Measurements from ENCODE around the gene SLFN11. TPM values are rescaled to one million over a fixed set of nuclear protein-coding genes. Genes with fewer than 3 reads are reported as not detected.

The SLFN11 gene
- total and polyA plus RNA-seq, 2 of the 8 experiments (the other 6 are each of a cell fraction or from before 2014, with no cell fraction given), result 0.11 to 0.28 TPM

- TF ChIP-seq NRF1 (IDR thresholded peaks at IDR 0.05; ENCODE audit: low read depth, low read length) (no peak), YY1 (IDR thresholded peaks at IDR 0.05; ENCODE audit: low read depth, low read length) (no peak), TEAD4 (IDR thresholded peaks at IDR 0.05; ENCODE audit: low read depth, low read length) (no peak), ASH2L (IDR thresholded peaks at IDR 0.05; ENCODE audit: low read length) (peak; percentile 57), SP1 (IDR thresholded peaks at IDR 0.05; ENCODE audit: low read depth, low read length) (0 out of 2 replicates have a peak, but pooled peaks have one; percentile 15), HDAC6 (IDR thresholded peaks at IDR 0.05; ENCODE audit: low read depth, low read length) (no peak), RXRA (IDR thresholded peaks at IDR 0.05; ENCODE audit: insufficient read depth, low read depth, low read length) (no peak), ZNF274 (IDR thresholded peaks at IDR 0.05; ENCODE audit: borderline replicate concordance, extremely low read depth, low read length) (no peak), JUN (IDR thresholded peaks at IDR 0.05; ENCODE audit: low read depth, low read length) (no peak), EZH2 (IDR thresholded peaks at IDR 0.05; ENCODE audit: low read depth, low read length, severe bottlenecking) (no peak), MAFK (IDR thresholded peaks at IDR 0.05; ENCODE audit: low read depth, low read length) (no peak), EGR1 (IDR thresholded peaks at IDR 0.05; ENCODE audit: borderline replicate concordance, low read depth, low read length) (no peak), SIRT6 (IDR thresholded peaks at IDR 0.05; ENCODE audit: low read length) (no peak), CTBP2 (IDR thresholded peaks at IDR 0.05; ENCODE audit: borderline replicate concordance, insufficient read depth, insufficient read length, low read length) (no peak), CTCF (IDR thresholded peaks at IDR 0.05; ENCODE audit: control extremely low read depth in 1 of 3, insufficient read depth in 1 of 3, low read depth in 1 of 3, low read length in 3 of 3) (peak in 2 of 3 experiments; percentile 80 to 85; a peak in 3 of 4 replicates), POLR2A (IDR thresholded peaks at IDR 0.05; ENCODE audit: control extremely low read depth in 1 of 2, low read depth in 2 of 2, low read length in 2 of 2) (no peak), RBBP5 (IDR thresholded peaks at IDR 0.05; ENCODE audit: borderline replicate concordance, low read depth, low read length) (no peak), BCL11A (IDR thresholded peaks at IDR 0.05; ENCODE audit: low read depth in 2 of 2, low read length in 2 of 2) (no peak), GTF2F1 (IDR thresholded peaks at IDR 0.05; ENCODE audit: borderline replicate concordance, low read depth, low read length) (no peak; the same call in 1 of the 2 replicates), SP2 (IDR thresholded peaks at IDR 0.05; ENCODE audit: low read length) (no peak)
- TF ChIP-seq, protein P1, sequence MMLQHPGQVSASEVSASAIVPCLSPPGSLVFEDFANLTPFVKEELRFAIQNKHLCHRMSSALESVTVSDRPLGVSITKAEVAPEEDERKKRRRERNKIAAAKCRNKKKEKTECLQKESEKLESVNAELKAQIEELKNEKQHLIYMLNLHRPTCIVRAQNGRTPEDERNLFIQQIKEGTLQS (IDR thresholded peaks at IDR 0.05; ENCODE audit: insufficient read depth, low read depth, low read length), result no peak
These were observed 60.4 kb downstream of the SLFN11 start (continued) for GRCh38 chr17:35312790-35313711.

All from H1 (cell line).